ENCODE data around the gene TNFRSF6B. TPM values are rescaled to one million over a fixed set of nuclear protein-coding genes. Genes with fewer than 3 reads are reported as not detected.

The TNFRSF6B gene, protein sequence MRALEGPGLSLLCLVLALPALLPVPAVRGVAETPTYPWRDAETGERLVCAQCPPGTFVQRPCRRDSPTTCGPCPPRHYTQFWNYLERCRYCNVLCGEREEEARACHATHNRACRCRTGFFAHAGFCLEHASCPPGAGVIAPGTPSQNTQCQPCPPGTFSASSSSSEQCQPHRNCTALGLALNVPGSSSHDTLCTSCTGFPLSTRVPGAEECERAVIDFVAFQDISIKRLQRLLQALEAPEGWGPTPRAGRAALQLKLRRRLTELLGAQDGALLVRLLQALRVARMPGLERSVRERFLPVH
- total RNA-seq (0.69 TPM in 1 of 2 replicates, not detected in the other), polyA plus RNA-seq (11.3 and 20.6 TPM in 2 replicates), polyA minus RNA-seq (0.34 and 2.6 TPM in 2 replicates), Bru-seq, nascent RNA (percentile 44 among the genes with signal in this experiment), BruChase-seq, experiment 1, labeled RNA remaining after a 6-hour chase (percentile 60 among the genes with signal in this experiment), BruChase-seq, experiment 2, labeled RNA remaining after a 2-hour chase (percentile 52 among the genes with signal in this experiment)
- polyA plus RNA-seq (2011; cell fraction: cytosol; rRNA removed) = 3.6 and 9.3 TPM in 2 replicates
- polyA plus RNA-seq (2011; cell fraction: nucleus; rRNA removed) = not detected in 2 replicates
- polyA plus RNA-seq (2012) = 2.4 and 7.0 TPM in 2 replicates
- not detected for polyA minus RNA-seq (2011; cell fraction: cytosol; rRNA and poly(A)+ RNA removed)
- polyA minus RNA-seq (2011; cell fraction: nucleus; rRNA and poly(A)+ RNA removed) = not detected in 2 replicates
- long read RNA-seq, transcript TNFRSF6B-201 (3 exons, 1,141 nt) = major isoform, 30 of 30 reads
- long read RNA-seq, partial matches to known transcripts = 0 of 30 reads
- long read RNA-seq, other reads (novel, unspliced or antisense) = 0 of 30 reads

DNA sequence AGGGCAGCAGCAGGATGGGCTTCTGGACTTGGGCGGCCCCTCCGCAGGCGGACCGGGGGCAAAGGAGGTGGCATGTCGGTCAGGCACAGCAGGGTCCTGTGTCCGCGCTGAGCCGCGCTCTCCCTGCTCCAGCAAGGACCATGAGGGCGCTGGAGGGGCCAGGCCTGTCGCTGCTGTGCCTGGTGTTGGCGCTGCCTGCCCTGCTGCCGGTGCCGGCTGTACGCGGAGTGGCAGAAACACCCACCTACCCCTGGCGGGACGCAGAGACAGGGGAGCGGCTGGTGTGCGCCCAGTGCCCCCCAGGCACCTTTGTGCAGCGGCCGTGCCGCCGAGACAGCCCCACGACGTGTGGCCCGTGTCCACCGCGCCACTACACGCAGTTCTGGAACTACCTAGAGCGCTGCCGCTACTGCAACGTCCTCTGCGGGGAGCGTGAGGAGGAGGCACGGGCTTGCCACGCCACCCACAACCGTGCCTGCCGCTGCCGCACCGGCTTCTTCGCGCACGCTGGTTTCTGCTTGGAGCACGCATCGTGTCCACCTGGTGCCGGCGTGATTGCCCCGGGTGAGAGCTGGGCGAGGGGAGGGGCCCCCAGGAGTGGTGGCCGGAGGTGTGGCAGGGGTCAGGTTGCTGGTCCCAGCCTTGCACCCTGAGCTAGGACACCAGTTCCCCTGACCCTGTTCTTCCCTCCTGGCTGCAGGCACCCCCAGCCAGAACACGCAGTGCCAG lies at the start of gene TNFRSF6B:
Gene TNFRSF6B (plus strand): TSS at position 25 of the 729 bp plus-strand sequence. CDS start 116 bp downstream, at position 141.
- H3K79me2 ChIP-seq (ENCODE audit: control insufficient read depth, insufficient read depth, low read length) = no peaks in the 10 kb centered on the region
- POLR2A ChIA-PET = interaction anchor here (0.6 kb wide), 1 partner anchor 10 kb away, joined by 3 read pairs; no protein-coding TSS in a partner anchor
- CTCF ChIA-PET = interaction anchor here (0.7 to 3.0 kb wide), 6 partner anchors 9 to 159 kb away, joined by 3 to 19 read pairs (median 5); partner anchors contain the start of genes ARFRP1, PTK6 and ZGPAT
- no peaks in the 10 kb centered on the region for H4K20me1 ChIP-seq (replicated peaks; ENCODE audit: control insufficient read depth, extremely low read depth, insufficient read depth, low read length)
- DNase-seq (ENCODE audit: low read depth, low spot score) (peak; percentile 45), FAIRE-seq (peak; percentile 49)
- no TSS peak for BruUV-seq (replicated peaks)
- no peaks in the 10 kb centered on the region for H3K9me3 ChIP-seq (replicated peaks; ENCODE audit: control insufficient read depth, insufficient read depth, low read length)
- H3K4me3 ChIP-seq (replicated peaks in 1 of 3; ENCODE audit: insufficient read depth in 1 of 3, low read depth in 1 of 3, low read length in 3 of 3) = peak within 1 kb of the TSS in 2 of 3 experiments; percentile 5 to 34
- H3K9me1 ChIP-seq (replicated peaks; ENCODE audit: control insufficient read depth, extremely low read depth, insufficient read depth, low read length) = no peaks in the 10 kb centered on the region
- peaks cover 35% of the 10 kb centered on the region for H3K4me1 ChIP-seq (ENCODE audit: control insufficient read depth, extremely low read depth, insufficient read depth, low read length)
- no peaks in the 10 kb centered on the region for H3K36me3 ChIP-seq (ENCODE audit: control insufficient read depth in 2 of 2, extremely low read depth in 1 of 2, insufficient read depth in 2 of 2, low read length in 2 of 2)
- TF ChIP-seq JUN (IDR thresholded peaks at IDR 0.05; ENCODE audit: borderline replicate concordance, insufficient read depth, insufficient read length, low read depth) (no peak), GATA2 (IDR thresholded peaks at IDR 0.05; ENCODE audit: insufficient read depth, insufficient read length, low read depth, low read length) (no peak), POLR2AphosphoS5 (IDR thresholded peaks at IDR 0.05; ENCODE audit: insufficient read depth, low read depth, low read length) (peak; percentile 88), MAX (IDR thresholded peaks at IDR 0.05; ENCODE audit: insufficient read depth, insufficient read length) (no peak), POLR2A (IDR thresholded peaks at IDR 0.05; ENCODE audit: low read depth, low read length) (peak; percentile 80), FOS (IDR thresholded peaks at IDR 0.05; ENCODE audit: borderline replicate concordance, insufficient read depth, low read length) (no peak), MYC (IDR thresholded peaks at IDR 0.05; ENCODE audit: low read depth, low read length) (no peak), EZH2 (IDR thresholded peaks at IDR 0.05; ENCODE audit: borderline replicate concordance, low read depth, low read length, severe bottlenecking) (no peak)
- TF ChIP-seq, protein P1, sequence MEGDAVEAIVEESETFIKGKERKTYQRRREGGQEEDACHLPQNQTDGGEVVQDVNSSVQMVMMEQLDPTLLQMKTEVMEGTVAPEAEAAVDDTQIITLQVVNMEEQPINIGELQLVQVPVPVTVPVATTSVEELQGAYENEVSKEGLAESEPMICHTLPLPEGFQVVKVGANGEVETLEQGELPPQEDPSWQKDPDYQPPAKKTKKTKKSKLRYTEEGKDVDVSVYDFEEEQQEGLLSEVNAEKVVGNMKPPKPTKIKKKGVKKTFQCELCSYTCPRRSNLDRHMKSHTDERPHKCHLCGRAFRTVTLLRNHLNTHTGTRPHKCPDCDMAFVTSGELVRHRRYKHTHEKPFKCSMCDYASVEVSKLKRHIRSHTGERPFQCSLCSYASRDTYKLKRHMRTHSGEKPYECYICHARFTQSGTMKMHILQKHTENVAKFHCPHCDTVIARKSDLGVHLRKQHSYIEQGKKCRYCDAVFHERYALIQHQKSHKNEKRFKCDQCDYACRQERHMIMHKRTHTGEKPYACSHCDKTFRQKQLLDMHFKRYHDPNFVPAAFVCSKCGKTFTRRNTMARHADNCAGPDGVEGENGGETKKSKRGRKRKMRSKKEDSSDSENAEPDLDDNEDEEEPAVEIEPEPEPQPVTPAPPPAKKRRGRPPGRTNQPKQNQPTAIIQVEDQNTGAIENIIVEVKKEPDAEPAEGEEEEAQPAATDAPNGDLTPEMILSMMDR (IDR thresholded peaks at IDR 0.05; ENCODE audit: extremely low read depth in 1 of 2, insufficient read depth in 1 of 2, low read depth in 1 of 2, low read length in 2 of 2) = no peak
- dilution Hi-C loops (cut with MboI; ENCODE audit: extremely low pct_ligation_motif_present, low sequenced_read_pairs) = no loop called here
- H3K27ac ChIP-seq (ENCODE audit: insufficient read depth, low read depth, low read length) = no peak within 1 kb of the TSS
- H3K27me3 ChIP-seq (ENCODE audit: control insufficient read depth in 2 of 2, insufficient read depth in 2 of 2, low read length in 2 of 2) = no peaks in the 10 kb centered on the region
- H3K4me2 ChIP-seq (ENCODE audit: insufficient read depth, low read length) = no peak within 1 kb of the TSS
- H2AFZ ChIP-seq (ENCODE audit: low read depth, low read length) = no peak within 1 kb of the TSS
- intact Hi-C loops (cut with micrococcal nuclease) = loop anchor here (5.0 kb wide), 1 partner anchor 41 kb away; the partner anchor contains the start of genes LIME1 and SLC2A4RG
- no peak within 1 kb of the TSS for H3K9ac ChIP-seq (replicated peaks; ENCODE audit: extremely low read depth, insufficient read depth, low read length)
